GM12878 (cell line): Measurements from ENCODE around the gene GOLGA8F. TPM values are rescaled to one million over a fixed set of nuclear protein-coding genes. Genes with fewer than 3 reads are reported as not detected.
"Not testable (repeated sequence)": the region's sequence is repeated elsewhere in the genome, so short reads cannot be mapped to it uniquely, and the experiment has no call there.

Source experiments
- ATAC-seq: fragments of 200-7000 bp; cut with Tn5 transposase; 3 replicates; pipeline ENCODE4 v1.9.1; 2020; ENCODE audit warnings: mild to moderate bottlenecking, moderate library complexity
- BruUV-seq: library from RNA; stranded (reverse); fragments of 400-500 nt; replicated peaks from 2 replicates; lab custom pipeline; 2021; lab: Mats Ljungman, UMichigan
- CTCF ChIA-PET: fragments of 300-600 bp; sonication (Branson Sonifier 250); formaldehyde crosslinking; extraction: SDS; loops from one replicate; lab custom pipeline; 2021; ENCODE audit warnings: inconsistent platforms; lab: Yijun Ruan, JAX
- POLR2A ChIA-PET: fragments of 350-600 bp; formaldehyde crosslinking; extraction: SDS; loops from one replicate; lab custom pipeline; 2021; ENCODE audit warnings: inconsistent platforms; lab: Charles Lee
- RAD21 ChIA-PET: fragments of 300-600 bp; sonication (Branson Sonifier 250); formaldehyde crosslinking; loops from one replicate; lab custom pipeline; 2023; ENCODE audit warnings: antibody characterized with exemption; ENCODE audit not compliant: unreplicated experiment; lab: Charles Lee
- SMC1A ChIA-PET: fragments of 300-600 bp; sonication (Branson Sonifier 250); formaldehyde crosslinking; loops from one replicate; lab custom pipeline; 2023; ENCODE audit not compliant: unreplicated experiment, uncharacterized antibody; lab: Charles Lee
- DNase-seq: peaks from one replicate; pipeline ENCODE4 v3.0.0-alpha.2; 2011; ENCODE audit warnings: low read depth, low spot score
- FAIRE-seq: peaks from 3 replicates; lab custom pipeline; 2011; peaks lifted over from hg19 to GRCh38; lab: Jason Lieb, UNC
- H2AFZ ChIP-seq: 2 replicates; pipeline ENCODE4 v1.6.0; 2011; ENCODE audit warnings: low read depth, low read length, control low read depth; ENCODE audit not compliant: control insufficient read depth
- H3K27ac ChIP-seq: 2 replicates; pipeline ENCODE4 v1.5.1; 2011; ENCODE audit warnings: control low read depth; ENCODE audit not compliant: control insufficient read depth, insufficient read depth
- H3K27me3 ChIP-seq, 2 experiments: replicated peaks in 1 of 2; 2 replicates each; pipeline versions ENCODE4 v1.6.0 to v1.6.1; 2011; ENCODE audit warnings: low read length in 1 of 2; ENCODE audit not compliant: control insufficient read depth in 2 of 2, insufficient read depth in 2 of 2
- H3K36me3 ChIP-seq, 2 experiments: 2 replicates each; pipeline ENCODE4 v1.5.1; 2011; ENCODE audit warnings: low read length in 1 of 2; ENCODE audit not compliant: control insufficient read depth in 2 of 2, insufficient read depth in 2 of 2
- H3K4me1 ChIP-seq: 2 replicates; pipeline ENCODE4 v1.6.1; 2011; ENCODE audit warnings: mild to moderate bottlenecking, low read length, moderate library complexity, mixed read lengths; ENCODE audit not compliant: control insufficient read depth, insufficient read depth
- H3K4me2 ChIP-seq: 2 replicates; pipeline ENCODE4 v1.6.0; 2011; ENCODE audit warnings: control low read depth; ENCODE audit not compliant: control insufficient read depth, insufficient read depth
- H3K4me3 ChIP-seq: fragments of 200-600 bp; sonication (generic); 2 replicates; pipeline ENCODE4 v1.5.1; 2016
- H3K79me2 ChIP-seq: 2 replicates; pipeline ENCODE4 v1.6.0; 2011; ENCODE audit warnings: low read length; ENCODE audit not compliant: control insufficient read depth, insufficient read depth
- H3K9ac ChIP-seq: 2 replicates; pipeline ENCODE4 v1.8.0; 2011; ENCODE audit warnings: low read length, control low read depth, mixed read lengths; ENCODE audit not compliant: control insufficient read depth, insufficient read depth
- H3K9me3 ChIP-seq: replicated peaks from 3 replicates; pipeline ENCODE4 v1.5.1; 2011; ENCODE audit warnings: mild to moderate bottlenecking, low read length; ENCODE audit not compliant: control insufficient read depth, insufficient read depth
- H4K20me1 ChIP-seq: 2 replicates; pipeline ENCODE4 v1.6.0; 2011; ENCODE audit not compliant: control insufficient read depth, insufficient read depth
- WGBS: methylation state at CpG from one replicate; pipeline ENCODE4 v1.1.6; 2016; ENCODE audit warnings: low lambda C conversion rate; ENCODE audit not compliant: insufficient replicate concordance, insufficient coverage; ENCODE audit errors: missing lambda C conversion rate; 5-methylcytosine and 5-hydroxymethylcytosine counted together
- in situ Hi-C: fragments of 300-500 bp; cut with MboI; formaldehyde crosslinking; loops from 9 replicates; pipeline ENCODE4 v1.14.3; 2018; ENCODE audit warnings: mixed read lengths
- intact Hi-C: fragments of 100-400 bp; cut with micrococcal nuclease; formaldehyde crosslinking; loops from one replicate; pipeline ENCODE4 v1.14.2; 2022; ENCODE audit not compliant: unreplicated experiment
- polyA plus RNA-seq, 11 experiments: library from polyadenylated mRNA; depleted of rRNA in 4 of 11; unstranded in 6 of 11; stranded (reverse) in 5 of 11; fragments of >200 nt; fragmentation: Nextera tagmentation in 4 of 11; fragmentation: Illumina TruSeq in 1 of 11; extraction: Ambion mirVana in 4 of 11; extraction: Trizol in 1 of 11; gene quantifications; 1 replicate in 1 of 11; 2 replicates in 10 of 11; pipeline versions ENCODE4 v1.2.1 to v1.2.3, GENCODE V29; 2011 to 2016; ENCODE audit warnings: inconsistent platforms in 2 of 11, missing spikeins in 2 of 11, low read depth in 1 of 11
- total RNA-seq, 4 experiments: library from RNA; depleted of rRNA in 3 of 4; stranded (reverse); fragments of >200 nt in 3 of 4; fragmentation: Illumina TruSeq in 1 of 4; extraction: Trizol in 1 of 4; gene quantifications; 2 replicates each; pipeline versions ENCODE4 v1.2.1 to v1.2.3, GENCODE V29; 2013 to 2021

GOLGA8F gene
- total and polyA plus RNA-seq, 10 of the 15 experiments (the other 5 are each of a cell fraction or from before 2014, with no cell fraction given) = not detected

GRCh38 chr15:28380053-28380452 is 1.6 kb downstream of the GOLGA8F start:
- DNase-seq, H3K79me2 ChIP-seq, H2AFZ ChIP-seq, FAIRE-seq, intact Hi-C loops, CTCF ChIA-PET, RAD21 ChIA-PET, H3K9me3 ChIP-seq, POLR2A ChIA-PET, H4K20me1 ChIP-seq, H3K4me2 ChIP-seq, H3K9ac ChIP-seq, H3K27ac ChIP-seq, ATAC-seq, H3K4me3 ChIP-seq, SMC1A ChIA-PET, H3K36me3 ChIP-seq, in situ Hi-C loops, H3K27me3 ChIP-seq, H3K4me1 ChIP-seq, BruUV-seq: not testable (repeated sequence)
- WGBS = 0% methylated on average over 2 of the region's 3 CpGs

GRCh38 chr15:28396022-28396421 is 17.6 kb downstream of the GOLGA8F start:
- H3K4me3 ChIP-seq, H3K27ac ChIP-seq, CTCF ChIA-PET, FAIRE-seq, H3K4me1 ChIP-seq, RAD21 ChIA-PET, DNase-seq, ATAC-seq, in situ Hi-C loops, H3K4me2 ChIP-seq, H3K27me3 ChIP-seq, H4K20me1 ChIP-seq, H3K9me3 ChIP-seq, H3K36me3 ChIP-seq, SMC1A ChIA-PET, intact Hi-C loops, H2AFZ ChIP-seq, POLR2A ChIA-PET, H3K9ac ChIP-seq, H3K79me2 ChIP-seq, BruUV-seq: not testable (repeated sequence)
- WGBS = 0% methylated on average over 1 of the region's 11 CpGs

- H3K4me1 ChIP-seq, intact Hi-C loops, BruUV-seq, in situ Hi-C loops, RAD21 ChIA-PET, H3K79me2 ChIP-seq, H4K20me1 ChIP-seq, H2AFZ ChIP-seq, POLR2A ChIA-PET, H3K9me3 ChIP-seq, H3K36me3 ChIP-seq, DNase-seq, H3K27me3 ChIP-seq, H3K4me2 ChIP-seq, H3K27ac ChIP-seq, CTCF ChIA-PET, H3K9ac ChIP-seq, H3K4me3 ChIP-seq, SMC1A ChIA-PET, ATAC-seq, FAIRE-seq: not testable (repeated sequence)
- no CpG with 5 or more reads among the region's 64 CpGs for WGBS
Observed at GRCh38 chr15:28402774-28403435, 24.4 kb downstream of the GOLGA8F start.

- RAD21 ChIA-PET, H3K36me3 ChIP-seq, H3K4me3 ChIP-seq, H3K4me2 ChIP-seq, H2AFZ ChIP-seq, CTCF ChIA-PET, intact Hi-C loops, H3K27me3 ChIP-seq, FAIRE-seq, H3K9me3 ChIP-seq, SMC1A ChIA-PET, BruUV-seq, H3K79me2 ChIP-seq, in situ Hi-C loops, H3K27ac ChIP-seq, DNase-seq, H3K9ac ChIP-seq, H3K4me1 ChIP-seq, H4K20me1 ChIP-seq, POLR2A ChIA-PET, ATAC-seq: not testable (repeated sequence)
- WGBS = 3% methylated on average over 1 of the region's 3 CpGs
Observed at GRCh38 chr15:28420470-28420869, 42.0 kb downstream of the GOLGA8F start.
